Transverse colon (tissue), 3 donors: ENCODE measurements around the gene MYOM1.

ENCODE experiments used
- EP300 ChIP-seq: sonication (generic); formaldehyde crosslinking; IDR thresholded peaks from one replicate; pipeline ENCODE4 v1.6.1; 2017; ENCODE audit warnings: antibody characterized with exemption, low read depth
- POLR2A ChIP-seq: fragments of 450-650 bp; IDR thresholded peaks from one replicate; pipeline ENCODE4 v1.6.1; 2016; ENCODE audit warnings: antibody characterized with exemption, mild to moderate bottlenecking, moderate library complexity
- TF ChIP-seq, protein P1 (sequence below), 5 experiments: fragments of 200-600 bp in 3 of 5; fragments of 450-650 bp in 2 of 5; sonication (generic) in 3 of 5; IDR thresholded peaks; 1 replicate in 2 of 5; 2 replicates in 3 of 5; pipeline ENCODE4 v1.5.1; 2016 to 2017; ENCODE audit warnings: antibody characterized with exemption in 5 of 5, inconsistent platforms in 3 of 5, mild to moderate bottlenecking in 2 of 5, moderate library complexity in 1 of 5

DNA sequence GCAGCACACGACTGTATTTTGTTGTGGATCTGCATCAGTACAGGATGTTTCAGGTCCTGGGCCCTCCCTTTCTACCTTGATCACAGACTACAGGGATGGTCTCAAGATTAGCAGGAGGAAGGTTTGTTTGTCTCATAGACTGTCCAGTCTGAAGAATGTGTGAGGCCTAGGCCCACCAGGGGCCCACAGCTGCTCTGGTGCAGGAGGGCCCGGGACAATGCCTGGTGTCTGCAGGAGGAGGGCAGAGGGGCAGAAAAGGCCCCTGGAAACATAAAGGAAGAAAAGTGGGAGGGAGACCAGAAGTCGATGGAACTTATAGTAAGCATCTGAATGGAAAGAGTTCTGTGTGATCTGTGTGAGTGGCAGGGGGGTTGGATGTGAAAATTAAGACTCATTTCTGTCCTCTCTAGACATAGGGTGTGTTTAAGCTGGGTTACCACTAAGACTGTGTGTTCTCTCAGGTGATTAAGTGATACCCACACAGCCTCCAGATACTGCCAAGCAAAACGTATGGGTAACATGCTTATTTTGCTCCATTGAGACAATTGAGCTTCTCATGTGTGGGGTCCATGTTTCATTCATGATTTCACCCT is 173.5 kb downstream of the MYOM1 start:
- TF ChIP-seq, protein P1, sequence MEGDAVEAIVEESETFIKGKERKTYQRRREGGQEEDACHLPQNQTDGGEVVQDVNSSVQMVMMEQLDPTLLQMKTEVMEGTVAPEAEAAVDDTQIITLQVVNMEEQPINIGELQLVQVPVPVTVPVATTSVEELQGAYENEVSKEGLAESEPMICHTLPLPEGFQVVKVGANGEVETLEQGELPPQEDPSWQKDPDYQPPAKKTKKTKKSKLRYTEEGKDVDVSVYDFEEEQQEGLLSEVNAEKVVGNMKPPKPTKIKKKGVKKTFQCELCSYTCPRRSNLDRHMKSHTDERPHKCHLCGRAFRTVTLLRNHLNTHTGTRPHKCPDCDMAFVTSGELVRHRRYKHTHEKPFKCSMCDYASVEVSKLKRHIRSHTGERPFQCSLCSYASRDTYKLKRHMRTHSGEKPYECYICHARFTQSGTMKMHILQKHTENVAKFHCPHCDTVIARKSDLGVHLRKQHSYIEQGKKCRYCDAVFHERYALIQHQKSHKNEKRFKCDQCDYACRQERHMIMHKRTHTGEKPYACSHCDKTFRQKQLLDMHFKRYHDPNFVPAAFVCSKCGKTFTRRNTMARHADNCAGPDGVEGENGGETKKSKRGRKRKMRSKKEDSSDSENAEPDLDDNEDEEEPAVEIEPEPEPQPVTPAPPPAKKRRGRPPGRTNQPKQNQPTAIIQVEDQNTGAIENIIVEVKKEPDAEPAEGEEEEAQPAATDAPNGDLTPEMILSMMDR (IDR thresholded peaks at IDR 0.05), result no peak
- TF ChIP-seq EP300, result no peak
- TF ChIP-seq POLR2A, result no peak
